D721Med (cell line): ENCODE measurements around the gene ACSF3.

Experiments used
- DNase-seq: peaks from one replicate; pipeline ENCODE4 v3.0.0; 2011; ENCODE audit warnings: low spot score; ENCODE audit not compliant: insufficient read length
- FAIRE-seq: peaks from 2 replicates; lab custom pipeline; 2011; peaks lifted over from hg19 to GRCh38; lab: Jason Lieb, UNC
- CTCF ChIP-seq: IDR thresholded peaks from 2 replicates; pipeline ENCODE4 v1.5.1; 2012; ENCODE audit warnings: mild to moderate bottlenecking, control low read depth; ENCODE audit not compliant: insufficient read depth; ENCODE audit errors: missing control alignments

The ACSF3 gene

GRCh38 chr16:89133457-89134127 is 39.9 kb downstream of the ACSF3 start:
- no peak for FAIRE-seq
- no peak for TF ChIP-seq CTCF
- no peak for DNase-seq

GRCh38 chr16:89134269-89134668 is 40.6 kb downstream of the ACSF3 start:
- DNase-seq: no peak

GRCh38 chr16:89135166-89135565 is 41.5 kb downstream of the ACSF3 start:
- TF ChIP-seq CTCF: no peak
- DNase-seq (no peak), FAIRE-seq (no peak)

More at GRCh38 chr16:89134269-89134668, 40.6 kb downstream of the ACSF3 start:
- no peak for TF ChIP-seq CTCF
- FAIRE-seq: no peak

- FAIRE-seq (no peak), DNase-seq (no peak)
- no peak for TF ChIP-seq CTCF
Measured at GRCh38 chr16:89135971-89136765, 42.5 kb downstream of the ACSF3 start.

- no peak for TF ChIP-seq CTCF
- no peak for DNase-seq
- no peak for FAIRE-seq
Measured at GRCh38 chr16:89136931-89137330, 43.3 kb downstream of the ACSF3 start.

- DNase-seq (no peak), FAIRE-seq (no peak)
- TF ChIP-seq CTCF: no peak
Measured at GRCh38 chr16:89137666-89138512, 44.2 kb downstream of the ACSF3 start.
